HepG2 (cell line): ENCODE data around the gene CAMK2A. TPM values are rescaled to one million over a fixed set of nuclear protein-coding genes. Genes with fewer than 3 reads are reported as not detected.

Experiments used
- ATAC-seq: fragments of 200-7000 bp; cut with Tn5 transposase; 3 replicates; pipeline ENCODE4 v1.9.1; 2020; ENCODE audit warnings: mild to moderate bottlenecking, moderate library complexity
- BruUV-seq: library from RNA; stranded (reverse); fragments of 400-500 nt; replicated peaks from 2 replicates; lab custom pipeline; 2021; lab: Mats Ljungman, UMichigan
- CTCF ChIA-PET: fragments of 300-600 bp; formaldehyde crosslinking; extraction: SDS; loops from one replicate; lab custom pipeline; 2021; ENCODE audit warnings: low total read pairs, inconsistent platforms, low intra/inter-chr PET ratio; lab: Yijun Ruan, JAX
- POLR2A ChIA-PET: fragments of 350-600 bp; sonication (Branson Sonifier 250); formaldehyde crosslinking; loops from one replicate; lab custom pipeline; 2020; ENCODE audit warnings: antibody characterized with exemption, inconsistent platforms; lab: Yijun Ruan, JAX
- DNase-seq: peaks from one replicate; pipeline ENCODE4 v3.0.0-alpha.2; 2015; ENCODE audit warnings: low spot score
- FAIRE-seq: peaks from 3 replicates; lab custom pipeline; 2011; peaks lifted over from hg19 to GRCh38; lab: Jason Lieb, UNC
- H2AFZ ChIP-seq: one replicate; pipeline ENCODE4 v1.6.1; 2011; ENCODE audit warnings: low read length, inconsistent platforms
- H3K27ac ChIP-seq: fragments of 300-600 bp; 3 replicates; pipeline ENCODE4 v1.8.0; 2011; ENCODE audit warnings: mixed run types, mild to moderate bottlenecking, mixed read lengths, low read length, inconsistent platforms; ENCODE audit not compliant: insufficient read depth; ENCODE audit errors: extremely low read length
- H3K27me3 ChIP-seq, 2 experiments: fragments of 200-600 bp in 1 of 2; 2 replicates in 1 of 2; 3 replicates in 1 of 2; pipeline versions ENCODE4 v1.6.0 to v1.8.0; 2011; ENCODE audit warnings: low read length in 2 of 2, mild to moderate bottlenecking in 2 of 2, moderate library complexity in 2 of 2, inconsistent platforms in 1 of 2; ENCODE audit not compliant: insufficient read depth in 2 of 2, control insufficient read depth in 1 of 2
- H3K36me3 ChIP-seq, 2 experiments: fragments of 200-600 bp in 1 of 2; replicated peaks in 1 of 2; 2 replicates in 1 of 2; 3 replicates in 1 of 2; pipeline versions ENCODE4 v1.5.1 to v1.8.0; 2011; ENCODE audit warnings: low read length in 2 of 2, inconsistent platforms in 1 of 2; ENCODE audit not compliant: insufficient read depth in 2 of 2, control insufficient read depth in 1 of 2
- H3K4me1 ChIP-seq: 2 replicates; pipeline ENCODE4 v1.5.1; 2012; ENCODE audit warnings: low read length, inconsistent platforms; ENCODE audit not compliant: insufficient read depth
- H3K4me2 ChIP-seq: 2 replicates; pipeline ENCODE4 v1.6.0; 2011; ENCODE audit warnings: low read depth, low read length, inconsistent platforms
- H3K4me3 ChIP-seq, 3 experiments: fragments of 200-600 bp in 1 of 3; sonication (generic), shearing (Covaris generic) in 1 of 3; replicated peaks in 1 of 3; 2 replicates each; pipeline ENCODE4 v1.5.1; 2011 to 2016; ENCODE audit warnings: low read length in 3 of 3, inconsistent platforms in 2 of 3, low read depth in 2 of 3, mild to moderate bottlenecking in 2 of 3, control low read depth in 1 of 3, mixed read lengths in 1 of 3; ENCODE audit not compliant: insufficient read depth in 1 of 3
- H3K79me2 ChIP-seq: one replicate; pipeline ENCODE4 v1.6.1; 2011; ENCODE audit warnings: low read length, inconsistent platforms; ENCODE audit not compliant: insufficient read depth
- H3K9ac ChIP-seq: 2 replicates; pipeline ENCODE4 v1.6.0; 2011; ENCODE audit warnings: mild to moderate bottlenecking, low read depth, low read length, inconsistent platforms; ENCODE audit not compliant: insufficient read depth
- H3K9me3 ChIP-seq: 2 replicates; pipeline ENCODE4 v1.5.1; 2012; ENCODE audit warnings: mild to moderate bottlenecking, low read length
- H4K20me1 ChIP-seq: 2 replicates; pipeline ENCODE4 v1.6.0; 2011; ENCODE audit warnings: inconsistent platforms, mild to moderate bottlenecking, low read length, moderate library complexity; ENCODE audit not compliant: insufficient read depth
- ESRRA ChIP-seq: sonication (generic); formaldehyde crosslinking; IDR thresholded peaks from 2 replicates; pipeline ENCODE4 v1.5.1; 2020; ENCODE audit warnings: mild to moderate bottlenecking, low read depth, missing genetic modification reagents
- HOXA7 ChIP-seq: sonication (generic); formaldehyde crosslinking; IDR thresholded peaks from 2 replicates; pipeline ENCODE4 v1.8.1; 2022; ENCODE audit warnings: mild to moderate bottlenecking, missing genetic modification reagents, moderate library complexity
- MLX ChIP-seq: IDR thresholded peaks from 2 replicates; pipeline ENCODE4 v1.6.1; 2016
- NFKB2 ChIP-seq: sonication (generic); formaldehyde crosslinking; IDR thresholded peaks from 2 replicates; pipeline ENCODE4 v1.4.0; 2020; ENCODE audit warnings: missing genetic modification reagents, borderline replicate concordance
- PAF1 ChIP-seq: IDR thresholded peaks from 2 replicates; pipeline ENCODE4 v1.6.1; 2016; ENCODE audit warnings: missing genetic modification reagents, missing compliant biosample characterization
- RELA ChIP-seq: sonication (generic); formaldehyde crosslinking; IDR thresholded peaks from 2 replicates; pipeline ENCODE4 v1.4.0; 2020; ENCODE audit warnings: missing genetic modification reagents
- ZNF205 ChIP-seq: IDR thresholded peaks from 2 replicates; pipeline ENCODE4 v1.6.1; 2018; ENCODE audit warnings: missing biosample characterization, missing genetic modification reagents
- ZNF33B ChIP-seq: sonication (generic); formaldehyde crosslinking; IDR thresholded peaks from 2 replicates; pipeline ENCODE4 v1.5.1; 2020; ENCODE audit warnings: mild to moderate bottlenecking, missing genetic modification reagents
- ZNF567 ChIP-seq: sonication (generic); formaldehyde crosslinking; IDR thresholded peaks from 2 replicates; pipeline ENCODE4 v1.8.1; 2023; ENCODE audit warnings: mild to moderate bottlenecking, missing genetic modification reagents, borderline replicate concordance
- ZNF570 ChIP-seq: sonication (generic); formaldehyde crosslinking; IDR thresholded peaks from 2 replicates; pipeline ENCODE4 v1.4.0; 2020; ENCODE audit warnings: mild to moderate bottlenecking, missing genetic modification reagents, borderline replicate concordance
- ZNF839 ChIP-seq: sonication (generic); formaldehyde crosslinking; IDR thresholded peaks from 2 replicates; pipeline ENCODE4 v1.4.0; 2020; ENCODE audit warnings: missing genetic modification reagents, mild to moderate bottlenecking, borderline replicate concordance
- WGBS: methylation state at CpG from one replicate; pipeline ENCODE4 v1.1.6; 2017; ENCODE audit warnings: low lambda C conversion rate; 5-methylcytosine and 5-hydroxymethylcytosine counted together
- in situ Hi-C: cut with HindIII; loops from 2 replicates; pipeline ENCODE4 v1.10.0; 2017; ENCODE audit warnings: low pct_unique_long_range_greater_than_20kb; ENCODE audit not compliant: extremely low pct_ligation_motif_present
- intact Hi-C: fragments of 100-400 bp; cut with micrococcal nuclease; formaldehyde crosslinking; loops from one replicate; pipeline ENCODE4 v1.10.0; 2022; ENCODE audit not compliant: unreplicated experiment
- polyA plus RNA-seq, 8 experiments: library from polyadenylated mRNA; depleted of rRNA in 3 of 8; stranded (reverse) in 7 of 8; unstranded in 1 of 8; fragments of >200 nt; fragmentation: Illumina TruSeq in 4 of 8; extraction: Trizol in 4 of 8; gene quantifications; 2 replicates each; pipeline versions ENCODE4 v1.2.1 to v1.2.3, GENCODE V29; 2011 to 2016; ENCODE audit warnings: low read depth in 4 of 8, missing spikeins in 1 of 8, mixed read lengths in 1 of 8; ENCODE audit not compliant: insufficient read depth in 1 of 8
- total RNA-seq, 5 experiments: library from RNA; depleted of rRNA; stranded (reverse); fragments of >200 nt; fragmentation: Illumina TruSeq; extraction: Trizol; gene quantifications; 2 replicates each; pipeline ENCODE4 v1.2.3, GENCODE V29; 2016; ENCODE audit warnings: low read depth in 1 of 5
- TF ChIP-seq, protein P1 (sequence below): sonication (generic); formaldehyde crosslinking; IDR thresholded peaks from 2 replicates; pipeline ENCODE4 v1.9.0; 2022; ENCODE audit warnings: low read depth, missing genetic modification reagents

The CAMK2A gene
- total and polyA plus RNA-seq, 2 of the 13 experiments (the other 11 are each of a cell fraction or from before 2014, with no cell fraction given), result 0.11 TPM; not detected in 1

- Histone ChIP-seq H2AFZ (no peak overlapping the region), H3K27ac (no peak overlapping the region), H4K20me1 (no peaks in the 10 kb centered on the region), H3K9ac (no peak overlapping the region), H3K36me3 (no peaks in the 10 kb centered on the region), H3K79me2 (no peaks in the 10 kb centered on the region), H3K4me1 (peaks cover 67% of the 10 kb centered on the region), H3K4me3 (no peak overlapping the region), H3K27me3 (no peaks in the 10 kb centered on the region), H3K9me3 (no peaks in the 10 kb centered on the region), H3K4me2 (no peak overlapping the region)
- TF ChIP-seq, protein P1, sequence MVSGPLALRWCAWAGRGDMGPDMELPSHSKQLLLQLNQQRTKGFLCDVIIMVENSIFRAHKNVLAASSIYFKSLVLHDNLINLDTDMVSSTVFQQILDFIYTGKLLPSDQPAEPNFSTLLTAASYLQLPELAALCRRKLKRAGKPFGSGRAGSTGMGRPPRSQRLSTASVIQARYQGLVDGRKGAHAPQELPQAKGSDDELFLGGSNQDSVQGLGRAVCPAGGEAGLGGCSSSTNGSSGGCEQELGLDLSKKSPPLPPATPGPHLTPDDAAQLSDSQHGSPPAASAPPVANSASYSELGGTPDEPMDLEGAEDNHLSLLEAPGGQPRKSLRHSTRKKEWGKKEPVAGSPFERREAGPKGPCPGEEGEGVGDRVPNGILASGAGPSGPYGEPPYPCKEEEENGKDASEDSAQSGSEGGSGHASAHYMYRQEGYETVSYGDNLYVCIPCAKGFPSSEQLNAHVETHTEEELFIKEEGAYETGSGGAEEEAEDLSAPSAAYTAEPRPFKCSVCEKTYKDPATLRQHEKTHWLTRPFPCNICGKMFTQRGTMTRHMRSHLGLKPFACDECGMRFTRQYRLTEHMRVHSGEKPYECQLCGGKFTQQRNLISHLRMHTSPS (CRISPR knock-in tag), result no peak
- TF ChIP-seq ZNF205 (CRISPR knock-in tag) (no peak), MLX (CRISPR knock-in tag) (no peak), ZNF839 (CRISPR knock-in tag) (no peak), PAF1 (CRISPR knock-in tag) (no peak), ZNF567 (CRISPR knock-in tag) (no peak), NFKB2 (CRISPR knock-in tag) (no peak), RELA (CRISPR knock-in tag) (no peak), HOXA7 (CRISPR knock-in tag) (no peak), ZNF570 (CRISPR knock-in tag) (no peak), ZNF33B (CRISPR knock-in tag) (no peak), ESRRA (no peak)
- in situ Hi-C loops, result no loop called here
- ChIA-PET POLR2A (no interaction called here), CTCF (no interaction called here)
- ATAC-seq (no peak), DNase-seq (no peak), FAIRE-seq (no peak)
- no TSS peak for BruUV-seq
- WGBS, result 88% methylated on average over 6 of the region's 6 CpGs
- intact Hi-C loops, result no loop called here
Measured at GRCh38 chr5:150313501-150313900, 23.9 kb upstream of the CAMK2A start.
